Activated CD4-positive, alpha-beta memory T cell treated with anti-CD3 and anti-CD28 coated beads, Interleukin-2, amount 10 ng/mL, durations not matched to agents 7 days and 5 days (primary cell): Measurements from ENCODE around the gene CDKN2A. TPM values are rescaled to one million over a fixed set of nuclear protein-coding genes. Genes with fewer than 3 reads are reported as not detected.

Experiments used
- CTCF ChIA-PET: fragments of 350-600 bp; sonication (Branson Sonifier 250); formaldehyde crosslinking; loops from one replicate; lab custom pipeline; 2021; ENCODE audit warnings: antibody characterized with exemption, inconsistent platforms; lab: Charles Lee
- POLR2A ChIA-PET: fragments of 350-600 bp; sonication (Branson Sonifier 250); formaldehyde crosslinking; loops from one replicate; lab custom pipeline; 2021; ENCODE audit warnings: antibody characterized with exemption; lab: Charles Lee
- DNase-seq: peaks from one replicate; pipeline ENCODE4 v3.0.0-alpha.2; 2020
- H3K27ac Mint-ChIP-seq: one replicate; pipeline ENCODE4 v1.8.0; 2021; ENCODE audit warnings: mild to moderate bottlenecking, mixed read lengths
- H3K27me3 Mint-ChIP-seq: one replicate; pipeline ENCODE4 v1.8.0; 2021; ENCODE audit warnings: mixed read lengths
- H3K36me3 Mint-ChIP-seq: one replicate; pipeline ENCODE4 v1.8.0; 2021; ENCODE audit warnings: low read depth, mixed read lengths
- H3K4me1 Mint-ChIP-seq: one replicate; pipeline ENCODE4 v1.8.0; 2021; ENCODE audit warnings: mixed read lengths
- H3K4me3 Mint-ChIP-seq: one replicate; pipeline ENCODE4 v1.8.0; 2021; ENCODE audit warnings: mild to moderate bottlenecking, mixed read lengths
- H3K9me3 Mint-ChIP-seq: one replicate; pipeline ENCODE4 v1.8.0; 2021; ENCODE audit warnings: mixed read lengths
- total RNA-seq, 2 experiments: library from RNA; stranded (reverse); gene quantifications; one replicate each; pipeline ENCODE4 v1.2.3, GENCODE V29; 2021

CDKN2A gene
- total RNA-seq, 2 experiments from 2014 or later, result 19.4 to 23.2 TPM

- peaks cover 39% of the 10 kb centered on the region for H3K4me1 Mint-ChIP-seq
- no peak for DNase-seq
- no peaks in the 10 kb centered on the region for H3K9me3 Mint-ChIP-seq
- H3K27me3 Mint-ChIP-seq, result peaks cover 20% of the 10 kb centered on the region
- peaks cover 23% of the 10 kb centered on the region for H3K36me3 Mint-ChIP-seq
- ChIA-PET POLR2A (no interaction called here), CTCF (interaction anchor here (0.9 to 1.7 kb wide), 4 partner anchors 17 to 178 kb away, joined by 3 to 8 read pairs (median 6); no protein-coding TSS in a partner anchor)
- no peak overlapping the region for H3K4me3 Mint-ChIP-seq
- no peak overlapping the region for H3K27ac Mint-ChIP-seq
These were observed 2.9 kb downstream of the CDKN2A start for GRCh38 chr9:21991072-21991959.

DNA sequence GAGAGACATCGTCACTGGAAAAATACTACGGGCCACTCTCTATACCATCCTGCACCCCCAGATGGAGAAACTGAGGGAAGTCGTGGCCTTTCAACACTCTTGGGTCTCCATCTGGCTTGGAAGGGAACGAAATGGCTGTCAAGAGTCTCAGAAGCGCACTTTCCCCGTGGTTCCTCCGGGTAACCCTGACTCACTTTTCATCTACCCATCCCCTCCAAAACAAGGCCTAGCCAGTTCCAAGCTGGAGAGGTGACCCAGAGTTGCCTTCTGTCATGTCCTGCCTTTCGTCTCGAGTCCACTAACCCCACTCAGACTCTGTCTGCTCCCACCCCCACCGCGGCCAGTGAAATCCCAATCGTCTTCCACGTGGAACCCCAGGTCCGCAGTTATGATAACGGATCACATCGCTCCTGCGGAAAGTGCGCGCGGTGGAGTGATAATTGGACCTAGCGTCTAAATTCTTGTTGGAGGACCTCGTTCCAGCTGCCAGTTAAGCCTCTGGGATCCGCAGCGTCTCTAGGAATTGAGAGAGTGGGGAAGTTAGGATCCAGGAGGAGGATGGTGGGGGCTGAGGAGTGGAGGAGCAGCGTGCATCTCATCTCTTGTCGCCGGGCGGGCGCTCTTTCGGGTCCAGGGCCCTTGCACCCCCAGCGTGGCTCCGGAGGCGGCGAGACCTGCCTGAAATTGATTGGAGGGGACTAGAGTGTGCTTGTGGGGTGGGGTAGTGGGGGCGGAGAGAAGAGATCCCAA lies 4.6 kb downstream of the CDKN2A start:
- Mint-ChIP-seq H3K4me1 (peaks cover 31% of the 10 kb centered on the region), H3K27me3 (peaks cover 24% of the 10 kb centered on the region), H3K4me3 (no peak overlapping the region), H3K9me3 (no peaks in the 10 kb centered on the region), H3K36me3 (peaks cover 21% of the 10 kb centered on the region), H3K27ac (no peak overlapping the region)
- DNase-seq, result no peak
- ChIA-PET CTCF (interaction anchor here (1.6 kb wide), 1 partner anchor 19 kb away, joined by 5 read pairs; the partner anchor contains the start of gene CDKN2B), POLR2A (no interaction called here)

DNA sequence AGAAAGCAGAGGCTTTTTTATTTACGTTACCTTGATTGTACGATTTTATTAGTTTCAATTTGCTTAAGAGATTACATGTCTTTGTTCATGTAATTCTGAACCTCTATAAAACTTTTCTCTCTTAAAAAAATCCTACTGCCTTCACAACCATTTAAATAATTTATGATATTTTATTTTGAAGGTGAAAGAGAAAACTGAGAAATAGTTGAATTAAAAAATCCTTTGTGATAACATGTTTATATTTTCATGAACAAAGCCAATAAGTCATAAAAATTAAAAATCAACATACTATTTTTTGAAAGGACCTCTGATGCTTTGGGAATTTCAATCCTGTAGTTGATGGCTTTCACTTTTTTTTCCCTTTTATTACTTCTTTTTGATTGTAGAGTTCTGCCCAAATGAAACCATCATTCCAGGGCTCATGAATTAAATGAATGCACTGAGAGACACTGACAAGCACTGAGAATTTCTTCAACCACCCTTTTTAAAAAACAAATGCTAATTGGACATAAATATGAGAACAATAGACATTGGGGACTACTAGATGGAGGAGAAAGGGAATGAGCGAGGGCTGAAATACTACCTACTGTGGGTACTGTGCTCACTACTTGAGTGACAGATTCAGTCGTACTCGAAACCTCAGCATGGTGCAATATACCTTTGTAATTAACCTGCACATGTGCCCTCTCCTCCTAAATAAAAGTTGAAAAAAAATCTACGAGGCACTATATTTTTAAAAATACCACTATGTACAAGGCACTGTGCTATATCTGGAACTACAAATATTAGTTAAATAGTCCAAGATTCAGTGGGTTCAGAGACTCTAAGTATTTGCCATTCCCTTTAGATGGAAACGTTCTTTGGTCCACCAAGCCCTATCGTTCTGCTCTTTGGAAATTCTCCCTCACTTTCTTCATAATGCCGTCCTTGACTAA lies 5.9 kb downstream of the CDKN2A start:
- Mint-ChIP-seq H3K27me3 (peaks cover 34% of the 10 kb centered on the region), H3K27ac (no peak overlapping the region), H3K36me3 (peaks cover 19% of the 10 kb centered on the region), H3K4me3 (no peak overlapping the region), H3K4me1 (peaks cover 25% of the 10 kb centered on the region), H3K9me3 (no peaks in the 10 kb centered on the region)
- CTCF ChIA-PET, result interaction anchor here (1.6 to 5.6 kb wide), 2 partner anchors 20 kb away, joined by 5 to 41 read pairs; partner anchors contain the start of gene CDKN2B
- DNase-seq, result no peak
- POLR2A ChIA-PET, result interaction anchor here (1.9 kb wide), 1 partner anchor 12 kb away, joined by 5 read pairs; no protein-coding TSS in a partner anchor

GRCh38 chr9:21985964-21986667 lies 8.1 kb downstream of the CDKN2A start:
- no peak for DNase-seq
- ChIA-PET POLR2A (interaction anchor here (1.0 to 2.0 kb wide), 4 partner anchors 8 to 133 kb away, joined by 3 to 8 read pairs (median 5); partner anchors contain the start of gene CDKN2B-AS1), CTCF (interaction anchor here (0.9 to 5.6 kb wide), 6 partner anchors 9 to 253 kb away, joined by 3 to 41 read pairs (median 4); partner anchors contain the start of genes CDKN2B and CDKN2B-AS1)
- Mint-ChIP-seq H3K36me3 (peaks cover 17% of the 10 kb centered on the region), H3K4me1 (peaks cover 15% of the 10 kb centered on the region), H3K27ac (no peak overlapping the region), H3K9me3 (no peaks in the 10 kb centered on the region), H3K27me3 (peaks cover 45% of the 10 kb centered on the region), H3K4me3 (no peak overlapping the region)

GRCh38 chr9:21984101-21984500 lies 10.1 kb downstream of the CDKN2A start:
- Mint-ChIP-seq H3K9me3 (no peaks in the 10 kb centered on the region), H3K27ac (no peak overlapping the region), H3K36me3 (peaks cover 8% of the 10 kb centered on the region), H3K4me1 (peaks cover 13% of the 10 kb centered on the region), H3K4me3 (no peak overlapping the region), H3K27me3 (peaks cover 49% of the 10 kb centered on the region)
- POLR2A ChIA-PET, result no interaction called here
- no peak for DNase-seq
- CTCF ChIA-PET, result interaction anchor here (0.6 to 5.6 kb wide), 4 partner anchors 13 to 189 kb away, joined by 3 to 41 read pairs (median 3); partner anchors contain the start of gene CDKN2B

DNA sequence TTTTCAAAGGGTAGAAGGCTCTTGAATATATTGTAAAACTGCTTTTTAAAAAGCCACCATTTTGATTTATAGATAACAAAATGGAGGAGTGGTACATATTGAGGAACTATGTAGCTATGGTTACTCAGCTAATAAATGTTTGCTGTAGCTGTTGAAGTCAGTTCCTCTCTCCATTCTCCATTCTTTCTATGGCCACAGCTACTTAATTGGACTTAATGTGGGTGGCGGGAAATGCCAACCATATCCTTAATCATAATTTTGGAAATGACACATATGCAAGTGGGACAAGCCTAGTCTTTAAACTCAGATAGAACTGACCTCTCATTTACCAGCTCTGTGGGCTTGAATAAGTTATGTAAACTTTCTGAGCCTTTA lies 10.6 kb downstream of the CDKN2A start:
- Mint-ChIP-seq H3K36me3 (peaks cover 8% of the 10 kb centered on the region), H3K4me1 (peaks cover 15% of the 10 kb centered on the region), H3K27me3 (peaks cover 51% of the 10 kb centered on the region), H3K9me3 (no peaks in the 10 kb centered on the region), H3K4me3 (no peak overlapping the region), H3K27ac (no peak overlapping the region)
- DNase-seq, result no peak
- ChIA-PET CTCF (interaction anchor here (1.1 to 5.6 kb wide), 3 partner anchors 12 to 170 kb away, joined by 3 to 41 read pairs (median 3); partner anchors contain the start of gene CDKN2B), POLR2A (interaction anchor here (1.1 kb wide), 1 partner anchor 11 kb away, joined by 4 read pairs; the partner anchor contains the start of genes CDKN2A and CDKN2B-AS1)

- CTCF ChIA-PET, result interaction anchor here (1.1 to 5.6 kb wide), 3 partner anchors 12 to 169 kb away, joined by 3 to 41 read pairs (median 3); partner anchors contain the start of gene CDKN2B
- Mint-ChIP-seq H3K4me1 (peaks cover 12% of the 10 kb centered on the region), H3K27ac (no peak overlapping the region), H3K4me3 (no peak overlapping the region), H3K36me3 (peaks cover 5% of the 10 kb centered on the region), H3K9me3 (no peaks in the 10 kb centered on the region), H3K27me3 (peaks cover 49% of the 10 kb centered on the region)
- POLR2A ChIA-PET, result interaction anchor here (0.9 to 1.1 kb wide), 2 partner anchors 12 to 14 kb away, joined by 3 to 4 read pairs; partner anchors contain the start of genes CDKN2A and CDKN2B-AS1
- DNase-seq, result no peak
These were observed 11.2 kb downstream of the CDKN2A start for GRCh38 chr9:21982861-21983560.

GRCh38 chr9:21982391-21982790 lies 11.8 kb downstream of the CDKN2A start:
- H3K4me1 Mint-ChIP-seq, result peaks cover 8% of the 10 kb centered on the region
- no peak overlapping the region for H3K27ac Mint-ChIP-seq
- peaks cover 5% of the 10 kb centered on the region for H3K36me3 Mint-ChIP-seq
- no peaks in the 10 kb centered on the region for H3K9me3 Mint-ChIP-seq
- ChIA-PET CTCF (interaction anchor here (1.2 to 5.6 kb wide), 2 partner anchors 26 to 168 kb away, joined by 4 to 41 read pairs; partner anchors contain the start of gene CDKN2B), POLR2A (interaction anchor here (0.9 to 1.1 kb wide), 2 partner anchors 12 to 14 kb away, joined by 3 to 4 read pairs; partner anchors contain the start of genes CDKN2A and CDKN2B-AS1)
- peaks cover 55% of the 10 kb centered on the region for H3K27me3 Mint-ChIP-seq
- no peak for DNase-seq
- no peak overlapping the region for H3K4me3 Mint-ChIP-seq

DNA sequence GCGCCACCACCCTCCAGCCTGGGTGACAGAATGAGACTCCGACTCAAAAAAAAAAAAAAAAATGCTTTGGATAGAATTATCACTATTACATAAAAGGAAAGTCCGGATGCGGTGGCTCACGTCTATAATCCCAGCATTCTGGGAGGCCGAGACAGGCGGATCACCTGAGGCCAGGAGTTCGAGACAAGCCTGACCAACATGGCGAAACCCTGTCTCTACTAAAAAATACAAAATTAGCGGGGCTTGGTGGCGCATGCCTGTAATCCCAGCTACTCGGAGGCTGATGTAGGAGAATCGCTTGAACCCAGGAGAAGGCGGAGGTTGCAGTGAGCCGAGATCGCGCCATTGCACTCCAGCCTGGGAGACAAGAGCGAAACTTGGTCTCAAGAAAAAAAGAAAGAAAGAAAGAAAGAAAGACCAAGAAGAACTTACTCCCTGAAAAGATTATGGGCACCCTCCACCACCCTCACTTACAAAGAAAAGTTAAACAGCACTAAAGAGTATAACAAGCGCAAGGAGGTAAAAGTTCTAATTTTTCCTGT lies 17.8 kb downstream of the CDKN2A start:
- Mint-ChIP-seq H3K27me3 (peaks cover 78% of the 10 kb centered on the region), H3K4me1 (peaks cover 30% of the 10 kb centered on the region), H3K36me3 (peaks cover 5% of the 10 kb centered on the region), H3K4me3 (no peak overlapping the region), H3K27ac (no peak overlapping the region), H3K9me3 (no peaks in the 10 kb centered on the region)
- no peak for DNase-seq
- ChIA-PET CTCF (interaction anchor here (0.9 to 2.2 kb wide), 5 partner anchors 16 to 267 kb away, joined by 3 to 19 read pairs (median 3); partner anchors contain the start of genes CDKN2B and CDKN2B-AS1), POLR2A (interaction anchor here (0.7 to 1.4 kb wide), 4 partner anchors 9 to 18 kb away, joined by 3 to 5 read pairs (median 4); partner anchors contain the start of genes CDKN2A and CDKN2B-AS1)

- Mint-ChIP-seq H3K4me1 (peaks cover 34% of the 10 kb centered on the region), H3K36me3 (peaks cover 16% of the 10 kb centered on the region), H3K4me3 (peak overlapping the region; percentile 63), H3K9me3 (peaks cover 4% of the 10 kb centered on the region), H3K27me3 (peaks cover 88% of the 10 kb centered on the region), H3K27ac (no peak overlapping the region)
- peak; percentile 47 for DNase-seq
- ChIA-PET POLR2A (interaction anchor here (1.2 kb wide), 1 partner anchor 20 kb away, joined by 4 read pairs; the partner anchor contains the start of genes CDKN2A and CDKN2B-AS1), CTCF (interaction anchor here (2.2 to 4.0 kb wide), 2 partner anchors 33 to 34 kb away, joined by 19 to 28 read pairs; partner anchors contain the start of gene CDKN2B)
These were observed 19.3 kb downstream of the CDKN2A start for GRCh38 chr9:21974722-21975409.
